Gastrocnemius medialis (tissue), 4 donors: ENCODE measurements around the gene OR2T4. TPM values are rescaled to one million over a fixed set of nuclear protein-coding genes. Genes with fewer than 3 reads are reported as not detected.

Experiments
- ATAC-seq, 2 donors: fragments of 150-250 bp; one replicate each; pipeline ENCODE4 v1.9.1; 2016
- DNase-seq, 2 donors: peaks; one replicate each; pipeline ENCODE4 v3.0.0-alpha.2; 2019
- H3K27ac ChIP-seq, 4 donors: fragments of 200-600 bp; sonication (generic); 1 replicate in 1 of 4; 2 replicates in 3 of 4; pipeline ENCODE4 v1.5.1; 2016 to 2018; ENCODE audit warnings: mild to moderate bottlenecking in 2 of 4, moderate library complexity in 1 of 4
- H3K27me3 ChIP-seq, 3 donors: fragments of 200-600 bp; sonication (generic) in 2 of 3; 1 replicate in 1 of 3; 2 replicates in 2 of 3; pipeline versions ENCODE4 v1.5.1 to v1.6.0; 2016 to 2019; ENCODE audit warnings: mild to moderate bottlenecking in 1 of 3, moderate library complexity in 1 of 3
- H3K36me3 ChIP-seq, 2 donors: fragments of 200-600 bp; sonication (generic) in 1 of 2; one replicate each; pipeline ENCODE4 v1.5.1; 2017 to 2018
- H3K4me1 ChIP-seq, 2 donors: fragments of 200-600 bp; sonication (generic) in 1 of 2; one replicate each; pipeline ENCODE4 v1.5.1; 2016 to 2017; ENCODE audit warnings: mild to moderate bottlenecking in 2 of 2
- H3K4me3 ChIP-seq, 4 donors: fragments of 200-600 bp; sonication (generic) in 3 of 4; 1 replicate in 1 of 4; 2 replicates in 3 of 4; pipeline ENCODE4 v1.5.1; 2016 to 2019; ENCODE audit warnings: mild to moderate bottlenecking in 2 of 4
- H3K9me3 ChIP-seq, 3 donors: fragments of 200-600 bp; sonication (generic) in 2 of 3; 1 replicate in 1 of 3; 2 replicates in 2 of 3; pipeline ENCODE4 v1.5.1; 2016 to 2019
- POLR2A ChIP-seq, 2 donors: fragments of 450-650 bp; IDR thresholded peaks; one replicate each; pipeline ENCODE4 v1.6.1; 2017; ENCODE audit warnings: antibody characterized with exemption in 2 of 2, mild to moderate bottlenecking in 2 of 2, moderate library complexity in 2 of 2
- in situ Hi-C, 4 donors: fragments of 200-750 bp; cut with MboI; loops; one replicate each; pipeline versions ENCODE4 v1.15.0 to v1.8.0; 2017; ENCODE audit warnings: low sequenced_read_pairs in 4 of 4
- intact Hi-C: fragments of 100-400 bp; cut with DNase I; formaldehyde crosslinking; loops from one replicate; pipeline ENCODE4 v1.15.1; 2023; ENCODE audit warnings: low total_unique reads
- total RNA-seq, 4 donors: library from RNA; depleted of rRNA; stranded (reverse); fragments of >200 nt; gene quantifications; one replicate each; pipeline versions ENCODE4 v1.1.0 to v1.2.3, GENCODE V29; 2016
- TF ChIP-seq, protein P1 (sequence below), 5 experiments: fragments of 450-650 bp in 3 of 5; fragments of 200-600 bp in 2 of 5; sonication (generic) in 2 of 5; IDR thresholded peaks in 4 of 5; conservative IDR thresholded peaks in 1 of 5; 1 replicate in 4 of 5; 2 replicates in 1 of 5; pipeline ENCODE4 v1.5.1; 2016 to 2019; ENCODE audit warnings: antibody characterized with exemption in 5 of 5, mild to moderate bottlenecking in 3 of 5, moderate library complexity in 3 of 5

The OR2T4 gene
- total RNA-seq, 4 donors from 2014 or later = not detected

DNA sequence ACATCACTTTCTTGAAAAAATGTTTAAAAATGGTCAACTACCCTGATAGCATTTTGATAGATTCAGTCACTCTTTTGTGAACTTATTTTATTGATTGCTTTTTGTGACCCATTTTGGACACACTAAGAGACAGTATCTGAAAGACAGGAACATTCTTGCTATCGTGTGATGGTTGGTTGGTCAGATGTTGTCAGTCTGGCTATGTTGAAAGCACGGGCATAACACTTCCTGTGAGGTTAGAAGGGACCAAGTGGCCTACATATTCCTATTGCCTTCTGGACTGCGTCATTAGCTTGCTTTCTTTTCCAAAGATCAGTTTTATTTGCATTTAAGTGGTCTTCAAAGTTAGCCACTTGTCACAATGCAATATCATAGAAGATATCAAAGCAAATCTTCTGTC, 15.5 kb downstream of the OR2T4 start:
- DNase-seq (no peak), ATAC-seq (no peak)
- Histone ChIP-seq H3K9me3 (no peaks in the 10 kb centered on the region), H3K27ac (no peak overlapping the region), H3K36me3 (no peaks in the 10 kb centered on the region), H3K4me3 (no peak overlapping the region), H3K4me1 (no peaks in the 10 kb centered on the region), H3K27me3 (no peaks in the 10 kb centered on the region)
- no peak for TF ChIP-seq POLR2A (IDR thresholded peaks at IDR 0.05)
- TF ChIP-seq, protein P1, sequence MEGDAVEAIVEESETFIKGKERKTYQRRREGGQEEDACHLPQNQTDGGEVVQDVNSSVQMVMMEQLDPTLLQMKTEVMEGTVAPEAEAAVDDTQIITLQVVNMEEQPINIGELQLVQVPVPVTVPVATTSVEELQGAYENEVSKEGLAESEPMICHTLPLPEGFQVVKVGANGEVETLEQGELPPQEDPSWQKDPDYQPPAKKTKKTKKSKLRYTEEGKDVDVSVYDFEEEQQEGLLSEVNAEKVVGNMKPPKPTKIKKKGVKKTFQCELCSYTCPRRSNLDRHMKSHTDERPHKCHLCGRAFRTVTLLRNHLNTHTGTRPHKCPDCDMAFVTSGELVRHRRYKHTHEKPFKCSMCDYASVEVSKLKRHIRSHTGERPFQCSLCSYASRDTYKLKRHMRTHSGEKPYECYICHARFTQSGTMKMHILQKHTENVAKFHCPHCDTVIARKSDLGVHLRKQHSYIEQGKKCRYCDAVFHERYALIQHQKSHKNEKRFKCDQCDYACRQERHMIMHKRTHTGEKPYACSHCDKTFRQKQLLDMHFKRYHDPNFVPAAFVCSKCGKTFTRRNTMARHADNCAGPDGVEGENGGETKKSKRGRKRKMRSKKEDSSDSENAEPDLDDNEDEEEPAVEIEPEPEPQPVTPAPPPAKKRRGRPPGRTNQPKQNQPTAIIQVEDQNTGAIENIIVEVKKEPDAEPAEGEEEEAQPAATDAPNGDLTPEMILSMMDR (IDR thresholded peaks at IDR 0.05 in 4 of 5, conservative IDR thresholded peaks at IDR 0.05 in 1 of 5) = no peak
- intact Hi-C loops (no loop called here), in situ Hi-C loops (no loop called here)

DNA sequence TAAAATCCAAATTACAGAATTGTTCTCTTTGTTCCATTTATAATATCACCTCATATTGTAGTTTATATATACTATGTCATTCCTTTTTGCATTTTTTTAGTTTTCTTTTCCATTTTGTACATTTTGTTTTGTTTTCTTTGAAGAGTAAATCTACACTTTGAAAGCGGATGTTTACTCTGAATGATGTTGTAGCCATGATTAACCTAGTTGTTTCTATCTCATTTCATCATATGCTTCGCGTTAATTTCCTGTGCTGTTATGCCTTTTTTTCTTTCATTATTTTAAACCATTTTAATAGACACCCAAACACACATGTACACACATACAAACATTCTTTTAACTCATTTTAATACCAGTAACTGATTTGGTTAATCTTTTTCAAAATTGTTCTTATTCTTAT, 19.4 kb downstream of the OR2T4 start:
- no peak for DNase-seq
- H3K9me3 ChIP-seq = no peaks in the 10 kb centered on the region
- no peak for ATAC-seq
- TF ChIP-seq, protein P1 (IDR thresholded peaks at IDR 0.05 in 4 of 5, conservative IDR thresholded peaks at IDR 0.05 in 1 of 5) = no peak
- TF ChIP-seq POLR2A (IDR thresholded peaks at IDR 0.05) = no peak
- no peak overlapping the region for H3K4me3 ChIP-seq
- in situ Hi-C loops = no loop called here
- no peaks in the 10 kb centered on the region for H3K27me3 ChIP-seq
- no peak overlapping the region for H3K27ac ChIP-seq
- no peaks in the 10 kb centered on the region for H3K4me1 ChIP-seq
- no peaks in the 10 kb centered on the region for H3K36me3 ChIP-seq
- intact Hi-C loops = no loop called here

DNA sequence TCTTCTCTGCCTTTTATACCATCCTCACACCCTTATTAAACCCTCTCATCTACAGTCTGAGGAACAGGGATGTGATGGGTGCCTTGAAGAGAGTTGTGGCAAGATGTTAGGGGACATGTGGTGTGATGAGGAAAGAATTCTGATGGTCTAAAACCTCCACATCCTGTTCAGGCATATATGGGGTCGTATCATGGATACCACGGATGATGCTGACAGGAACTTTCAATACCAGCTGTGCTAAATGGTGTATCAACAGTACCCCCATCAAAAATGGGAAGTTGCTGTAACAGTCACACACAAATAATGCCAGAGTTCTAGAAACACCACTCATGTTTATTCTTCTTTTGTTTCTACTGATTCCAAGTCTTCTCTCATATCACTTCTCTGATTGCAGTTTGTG, 27.0 kb downstream of the OR2T4 start:
- ATAC-seq = no peak
- Histone ChIP-seq H3K4me3 (no peak overlapping the region), H3K27ac (no peak overlapping the region), H3K9me3 (no peaks in the 10 kb centered on the region), H3K27me3 (no peaks in the 10 kb centered on the region), H3K36me3 (no peaks in the 10 kb centered on the region), H3K4me1 (no peaks in the 10 kb centered on the region)
- in situ Hi-C loops (no loop called here), intact Hi-C loops (no loop called here)
- TF ChIP-seq, protein P1 (IDR thresholded peaks at IDR 0.05 in 4 of 5, conservative IDR thresholded peaks at IDR 0.05 in 1 of 5) = no peak
- TF ChIP-seq POLR2A (IDR thresholded peaks at IDR 0.05) = no peak
- DNase-seq = no peak

DNA sequence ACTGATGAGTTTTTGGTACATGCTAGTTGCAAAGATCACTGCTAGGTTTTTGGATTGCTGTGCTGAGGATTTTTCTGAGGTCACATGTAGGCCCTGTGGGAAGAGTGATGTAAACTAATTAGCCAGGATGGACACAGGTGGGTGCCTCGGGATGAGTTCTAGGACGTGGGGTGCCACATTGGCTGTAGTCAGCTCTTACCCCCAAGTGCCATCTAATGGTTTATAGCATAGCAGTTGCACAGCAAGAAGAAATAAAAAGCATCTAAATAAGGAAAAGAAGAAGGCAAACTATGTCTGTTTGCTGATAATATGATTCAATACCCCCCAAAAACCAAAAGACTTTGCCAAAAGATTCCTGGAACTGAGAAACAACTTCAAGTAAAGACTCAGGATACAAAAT, 31.6 kb downstream of the OR2T4 start:
- Histone ChIP-seq H3K36me3 (no peaks in the 10 kb centered on the region), H3K4me3 (no peak overlapping the region), H3K27ac (no peak overlapping the region), H3K9me3 (no peaks in the 10 kb centered on the region), H3K4me1 (no peaks in the 10 kb centered on the region), H3K27me3 (no peaks in the 10 kb centered on the region)
- TF ChIP-seq POLR2A (IDR thresholded peaks at IDR 0.05) = no peak
- TF ChIP-seq, protein P1 (IDR thresholded peaks at IDR 0.05 in 4 of 5, conservative IDR thresholded peaks at IDR 0.05 in 1 of 5) = no peak
- intact Hi-C loops (no loop called here), in situ Hi-C loops (no loop called here)
- DNase-seq = no peak
- ATAC-seq = no peak

DNA sequence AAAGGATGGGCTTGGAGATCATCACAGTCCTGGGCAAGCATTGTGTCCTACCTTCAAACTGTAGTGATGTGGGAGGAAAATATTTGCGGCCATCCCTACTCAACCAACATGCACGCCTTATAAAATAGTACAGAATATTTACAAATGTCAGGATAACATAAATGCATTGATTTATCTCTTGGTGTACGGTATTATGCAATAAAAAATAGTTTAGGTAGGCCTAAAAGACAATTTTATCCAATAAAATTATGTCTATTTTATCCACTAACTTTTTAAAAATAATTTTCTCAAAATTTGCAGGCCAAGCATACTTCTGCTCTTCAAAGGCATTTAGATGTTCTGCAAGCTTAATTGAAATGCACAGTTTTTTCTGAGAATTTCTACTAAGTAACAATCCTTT, 41.3 kb downstream of the OR2T4 start, which contains the start of gene OR2T1:
Gene OR2T1, plus strand, starts transcription at position 301 of the 400 bp plus-strand sequence. CDS start 3,100 bp downstream, outside the sequence.
- ATAC-seq (no peak), DNase-seq (no peak)
- Histone ChIP-seq H3K4me3 (no peak within 1 kb of the TSS), H3K27me3 (no peaks in the 10 kb centered on the region), H3K36me3 (no peaks in the 10 kb centered on the region), H3K4me1 (no peaks in the 10 kb centered on the region), H3K27ac (no peak within 1 kb of the TSS), H3K9me3 (no peaks in the 10 kb centered on the region)
- intact Hi-C loops (no loop called here), in situ Hi-C loops (no loop called here)
- TF ChIP-seq, protein P1 (IDR thresholded peaks at IDR 0.05 in 4 of 5, conservative IDR thresholded peaks at IDR 0.05 in 1 of 5) = no peak
- no peak for TF ChIP-seq POLR2A (IDR thresholded peaks at IDR 0.05)
